GM19351 (cell line): Measurements from ENCODE around the gene DIP2C.
"Not testable (repeated sequence)": the region's sequence is repeated elsewhere in the genome, so short reads cannot be mapped to it uniquely, and the experiment has no call there.

ENCODE experiments used
- ATAC-seq: cut with Tn5 transposase; IDR thresholded peaks from one replicate; pipeline ENCODE4 v1.9.1; 2021; ENCODE audit warnings: mild to moderate bottlenecking, moderate library complexity; ENCODE audit not compliant: unreplicated experiment

DIP2C gene

GRCh38 chr10:584497-585290 lies 104.8 kb downstream of the DIP2C start:
- not testable (repeated sequence) for ATAC-seq

- no peak for ATAC-seq
Measured at GRCh38 chr10:583433-583832, 106.0 kb downstream of the DIP2C start.

- ATAC-seq = no peak
Measured at GRCh38 chr10:581776-582330, 107.6 kb downstream of the DIP2C start.

- ATAC-seq = no peak
Measured at GRCh38 chr10:580778-581177, 108.7 kb downstream of the DIP2C start.

- ATAC-seq = no peak
Measured at GRCh38 chr10:576130-576465, 113.4 kb downstream of the DIP2C start.

- ATAC-seq = no peak
Measured at GRCh38 chr10:575402-576129, 113.9 kb downstream of the DIP2C start.

GRCh38 chr10:572696-573095 lies 116.8 kb downstream of the DIP2C start:
- no peak for ATAC-seq

GRCh38 chr10:571688-572451 lies 117.6 kb downstream of the DIP2C start:
- ATAC-seq = no peak

- no peak for ATAC-seq
Measured at GRCh38 chr10:571166-571565, 118.3 kb downstream of the DIP2C start.

- ATAC-seq = no peak
Measured at GRCh38 chr10:570628-571163, 118.8 kb downstream of the DIP2C start.

GRCh38 chr10:569961-570627 lies 119.4 kb downstream of the DIP2C start:
- ATAC-seq = no peak

- no peak for ATAC-seq
Measured at GRCh38 chr10:568848-569247, 120.6 kb downstream of the DIP2C start.

GRCh38 chr10:567869-568268 lies 121.6 kb downstream of the DIP2C start:
- no peak for ATAC-seq

- ATAC-seq = no peak
Measured at GRCh38 chr10:566241-566885, 123.1 kb downstream of the DIP2C start.

GRCh38 chr10:565676-566075 lies 123.8 kb downstream of the DIP2C start:
- ATAC-seq = no peak

- no peak for ATAC-seq
Measured at GRCh38 chr10:565146-565545, 124.3 kb downstream of the DIP2C start.

GRCh38 chr10:563827-564226 lies 125.6 kb downstream of the DIP2C start:
- ATAC-seq = no peak

GRCh38 chr10:562142-562541 lies 127.3 kb downstream of the DIP2C start:
- no peak for ATAC-seq

- no peak for ATAC-seq
Measured at GRCh38 chr10:561721-562120, 127.7 kb downstream of the DIP2C start.
